ENCODE data around the gene IER2.
"Not testable (repeated sequence)": the region's sequence is repeated elsewhere in the genome, so short reads cannot be mapped to it uniquely, and the experiment has no call there.

IER2 gene

GRCh38 chr19:13155472-13156359 lies 5.5 kb downstream of the IER2 start:
- peak; percentile 84 for DNase-seq
- in situ Hi-C loops (cut with MboI; ENCODE audit: low pct_unique_long_range_greater_than_20kb, low sequenced_read_pairs) = no loop called here

- DNase-seq = no peak
- in situ Hi-C loops (cut with MboI; ENCODE audit: low pct_unique_long_range_greater_than_20kb, low sequenced_read_pairs) = no loop called here
Observed at GRCh38 chr19:13159713-13160112, 9.5 kb downstream of the IER2 start.

- DNase-seq = no peak
- in situ Hi-C loops (cut with MboI; ENCODE audit: low pct_unique_long_range_greater_than_20kb, low sequenced_read_pairs) = no loop called here
Observed at GRCh38 chr19:13160557-13160956, 10.3 kb downstream of the IER2 start.

- in situ Hi-C loops (cut with MboI; ENCODE audit: low pct_unique_long_range_greater_than_20kb, low sequenced_read_pairs) = no loop called here
- DNase-seq = peak; percentile 97
Observed at GRCh38 chr19:13162724-13163608, 12.8 kb downstream of the IER2 start.

GRCh38 chr19:13163609-13164342 lies 13.6 kb downstream of the IER2 start:
- in situ Hi-C loops (cut with MboI; ENCODE audit: low pct_unique_long_range_greater_than_20kb, low sequenced_read_pairs) = no loop called here
- peak; percentile 68 for DNase-seq

GRCh38 chr19:13164343-13165161 lies 14.3 kb downstream of the IER2 start:
- DNase-seq = peak; percentile 85

GRCh38 chr19:13165162-13165997 lies 15.2 kb downstream of the IER2 start:
- in situ Hi-C loops (cut with MboI; ENCODE audit: low pct_unique_long_range_greater_than_20kb, low sequenced_read_pairs) = no loop called here
- no peak for DNase-seq

More at GRCh38 chr19:13164343-13165161, 14.3 kb downstream of the IER2 start:
- in situ Hi-C loops (cut with MboI; ENCODE audit: low pct_unique_long_range_greater_than_20kb, low sequenced_read_pairs) = no loop called here

- DNase-seq; in situ Hi-C loops (cut with MboI; ENCODE audit: low pct_unique_long_range_greater_than_20kb, low sequenced_read_pairs): not testable (repeated sequence)
Observed at GRCh38 chr19:13166151-13166550, 15.9 kb downstream of the IER2 start.

- in situ Hi-C loops (cut with MboI; ENCODE audit: low pct_unique_long_range_greater_than_20kb, low sequenced_read_pairs) = no loop called here
- DNase-seq = no peak
Observed at GRCh38 chr19:13169769-13170168, 19.6 kb downstream of the IER2 start.

GRCh38 chr19:13171146-13171545 lies 20.9 kb downstream of the IER2 start:
- in situ Hi-C loops (cut with MboI; ENCODE audit: low pct_unique_long_range_greater_than_20kb, low sequenced_read_pairs) = no loop called here
- no peak for DNase-seq

- in situ Hi-C loops (cut with MboI; ENCODE audit: low pct_unique_long_range_greater_than_20kb, low sequenced_read_pairs) = no loop called here
- peak; percentile 43 for DNase-seq
Observed at GRCh38 chr19:13172346-13173138, 22.3 kb downstream of the IER2 start.

- no peak for DNase-seq
- in situ Hi-C loops (cut with MboI; ENCODE audit: low pct_unique_long_range_greater_than_20kb, low sequenced_read_pairs) = no loop called here
Observed at GRCh38 chr19:13173139-13173737, 23.0 kb downstream of the IER2 start.

- in situ Hi-C loops (cut with MboI; ENCODE audit: low pct_unique_long_range_greater_than_20kb, low sequenced_read_pairs) = no loop called here
- no peak for DNase-seq
Observed at GRCh38 chr19:13176345-13176744, 26.1 kb downstream of the IER2 start.

GRCh38 chr19:13177584-13177983 lies 27.4 kb downstream of the IER2 start:
- in situ Hi-C loops (cut with MboI; ENCODE audit: low pct_unique_long_range_greater_than_20kb, low sequenced_read_pairs); DNase-seq: not testable (repeated sequence)

- DNase-seq; in situ Hi-C loops (cut with MboI; ENCODE audit: low pct_unique_long_range_greater_than_20kb, low sequenced_read_pairs): not testable (repeated sequence)
Observed at GRCh38 chr19:13178291-13178690, 28.1 kb downstream of the IER2 start.

GRCh38 chr19:13181747-13182388 lies 31.7 kb downstream of the IER2 start:
- in situ Hi-C loops (cut with MboI; ENCODE audit: low pct_unique_long_range_greater_than_20kb, low sequenced_read_pairs) = no loop called here
- DNase-seq = peak; percentile 96
